Renal cortex interstitium (tissue), 11 donors: ENCODE measurements around the gene CAPN15. TPM values are rescaled to one million over a fixed set of nuclear protein-coding genes. Genes with fewer than 3 reads are reported as not detected.

Experiments used
- DNase-seq, 11 donors: peaks; one replicate each; pipeline ENCODE4 v3.0.0-alpha.2; 2013; ENCODE audit warnings: low read depth in 9 of 11, low spot score in 4 of 11; ENCODE audit errors: extremely low read depth in 1 of 11
- polyA plus RNA-seq, 3 donors: library from polyadenylated mRNA; unstranded; fragments of 120-200 nt; gene quantifications; one replicate each; pipeline ENCODE4 v1.2.1, GENCODE V29; 2013; ENCODE audit not compliant: insufficient read length in 3 of 3

CAPN15 gene
- polyA plus RNA-seq, 3 donors = 23.2 to 37.7 (median 35.0) TPM

DNA sequence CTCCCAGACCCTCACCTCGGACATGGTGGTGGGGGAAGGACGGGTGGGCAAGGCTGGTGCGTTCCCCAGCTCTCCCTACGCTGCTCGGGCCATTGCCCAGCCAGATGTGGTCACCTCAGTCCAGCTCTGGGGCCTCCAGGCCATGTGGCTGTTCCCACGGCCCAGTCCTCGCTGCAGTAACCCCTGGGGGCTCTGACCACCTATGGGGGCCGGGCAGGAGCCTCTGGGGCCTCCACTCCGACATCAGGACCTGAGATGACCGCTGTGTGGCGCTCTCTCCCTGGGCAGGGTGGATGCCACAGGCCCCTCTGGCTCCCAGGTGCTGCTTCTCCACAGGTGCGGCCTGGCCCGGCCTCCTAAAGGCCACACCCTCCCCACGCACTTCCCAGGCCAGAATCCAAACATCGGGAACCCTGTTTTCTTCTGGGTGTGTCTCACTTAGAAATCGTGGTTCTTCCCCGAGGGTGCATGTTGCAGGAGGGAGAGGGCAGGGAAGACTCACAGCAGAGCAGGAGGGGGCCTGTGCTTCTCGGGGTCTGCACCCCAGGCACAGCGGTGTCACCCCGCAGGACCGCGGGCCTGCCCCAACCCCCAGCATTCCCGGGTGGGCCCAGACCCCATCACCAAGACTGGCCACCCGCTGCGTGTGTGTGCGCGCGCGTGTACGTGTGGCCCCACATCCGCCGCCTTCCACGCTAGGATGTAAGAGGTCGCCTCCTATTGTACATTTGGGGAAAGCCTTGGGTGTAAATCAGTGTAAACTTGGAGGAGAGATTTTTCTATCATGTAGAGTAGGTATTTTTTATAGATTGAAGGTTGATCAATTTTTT is 5.9 kb upstream of the CAPN15 start:
- DNase-seq = no peak

DNA sequence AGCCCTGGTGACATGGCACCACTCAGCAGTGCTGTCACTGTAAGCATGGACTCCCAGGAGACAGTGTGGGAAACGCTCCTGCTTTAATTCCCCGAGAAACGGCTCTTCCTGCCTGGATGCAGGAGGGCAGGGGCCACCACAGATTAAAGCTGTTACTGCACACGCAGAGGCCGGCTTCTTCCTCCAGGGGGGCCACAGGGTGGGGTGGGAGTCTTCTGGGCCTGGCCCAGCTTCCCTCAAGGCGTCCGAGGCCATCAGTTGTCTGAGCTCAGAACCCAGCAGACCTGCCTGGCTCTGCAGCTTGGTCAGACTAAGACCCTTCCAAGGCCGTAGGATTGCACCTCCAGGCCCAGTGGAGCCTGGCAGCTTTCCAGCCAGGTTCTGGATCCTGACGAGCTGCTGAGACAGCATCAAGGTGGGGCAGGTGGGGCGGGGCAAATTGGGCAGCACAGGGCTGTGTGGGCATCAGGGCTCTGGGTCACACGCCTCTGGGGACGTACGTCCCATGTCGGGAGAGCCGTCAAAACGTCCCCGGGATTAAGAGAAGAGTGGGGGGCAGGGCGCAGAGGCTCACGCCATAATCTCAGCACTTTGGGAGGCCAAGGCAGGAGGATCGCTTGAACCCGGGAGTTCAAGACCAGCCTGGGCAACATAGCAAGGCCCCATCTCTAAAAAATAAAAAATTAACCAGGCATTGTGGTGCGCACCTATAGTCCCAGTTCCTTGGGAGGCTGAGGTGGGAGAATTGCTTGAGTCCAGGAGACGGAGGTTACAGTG is 5.0 kb upstream of the CAPN15 start:
- no peak for DNase-seq

DNA sequence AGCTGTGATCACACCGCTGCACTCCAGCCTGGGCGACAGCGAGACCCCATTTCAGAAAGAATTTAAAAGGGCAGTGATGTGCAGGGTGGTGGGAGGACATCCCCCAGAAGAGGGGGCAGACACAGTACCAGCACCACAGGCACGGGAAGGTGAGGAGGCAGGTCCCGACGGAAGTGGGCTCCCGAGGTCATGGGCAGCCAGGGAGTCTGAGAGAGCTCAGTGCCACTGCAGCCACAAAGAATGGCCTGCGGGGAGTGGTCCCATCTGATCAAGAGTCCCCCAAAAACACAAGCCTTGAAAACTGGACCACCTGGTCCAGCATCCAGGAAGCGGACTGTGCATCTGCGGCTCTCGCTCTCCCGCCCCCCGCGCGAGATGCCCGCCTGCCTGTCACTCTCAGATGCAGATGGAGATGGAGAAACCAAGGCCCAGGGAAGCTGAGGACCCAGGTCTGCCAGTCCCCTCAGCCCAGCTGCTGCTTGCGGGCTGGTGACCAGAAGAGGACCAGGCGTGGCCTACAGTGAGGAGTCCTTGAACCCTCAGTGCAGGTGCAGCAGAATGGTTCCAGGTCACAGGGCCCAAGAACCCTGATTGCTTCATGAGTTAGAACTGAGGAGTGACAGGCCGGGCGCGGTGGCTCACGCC is 4.3 kb upstream of the CAPN15 start:
- DNase-seq = no peak

GRCh38 chr16:524274-525040 is 3.1 kb upstream of the CAPN15 start:
- no peak for DNase-seq

DNA sequence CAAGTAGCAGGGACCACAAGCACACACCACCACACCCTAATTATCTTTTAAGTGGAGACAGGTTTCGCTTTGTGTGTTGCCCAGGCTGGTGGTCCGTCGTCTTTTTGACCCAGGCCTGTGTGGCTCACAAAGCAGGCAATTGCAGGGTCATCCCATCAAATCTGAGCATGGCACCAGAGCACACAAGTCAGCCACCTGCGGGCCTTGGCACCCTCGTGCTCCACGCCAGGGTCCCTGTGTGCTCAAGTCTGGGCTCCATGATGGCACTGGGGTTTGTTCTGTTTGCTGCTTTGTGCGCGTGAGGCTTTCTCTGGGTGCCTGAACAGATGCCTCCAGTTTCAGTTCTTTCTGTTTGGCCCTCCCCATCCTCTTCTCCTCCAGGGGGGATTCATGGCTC is 2.4 kb upstream of the CAPN15 start:
- no peak for DNase-seq

GRCh38 chr16:525520-526180 is 1.9 kb upstream of the CAPN15 start:
- DNase-seq = no peak

GRCh38 chr16:526181-527014 is 1.1 kb upstream of the CAPN15 start:
- peak in 3 of 11 donors; percentile 41 to 51 (median 44) for DNase-seq

DNA sequence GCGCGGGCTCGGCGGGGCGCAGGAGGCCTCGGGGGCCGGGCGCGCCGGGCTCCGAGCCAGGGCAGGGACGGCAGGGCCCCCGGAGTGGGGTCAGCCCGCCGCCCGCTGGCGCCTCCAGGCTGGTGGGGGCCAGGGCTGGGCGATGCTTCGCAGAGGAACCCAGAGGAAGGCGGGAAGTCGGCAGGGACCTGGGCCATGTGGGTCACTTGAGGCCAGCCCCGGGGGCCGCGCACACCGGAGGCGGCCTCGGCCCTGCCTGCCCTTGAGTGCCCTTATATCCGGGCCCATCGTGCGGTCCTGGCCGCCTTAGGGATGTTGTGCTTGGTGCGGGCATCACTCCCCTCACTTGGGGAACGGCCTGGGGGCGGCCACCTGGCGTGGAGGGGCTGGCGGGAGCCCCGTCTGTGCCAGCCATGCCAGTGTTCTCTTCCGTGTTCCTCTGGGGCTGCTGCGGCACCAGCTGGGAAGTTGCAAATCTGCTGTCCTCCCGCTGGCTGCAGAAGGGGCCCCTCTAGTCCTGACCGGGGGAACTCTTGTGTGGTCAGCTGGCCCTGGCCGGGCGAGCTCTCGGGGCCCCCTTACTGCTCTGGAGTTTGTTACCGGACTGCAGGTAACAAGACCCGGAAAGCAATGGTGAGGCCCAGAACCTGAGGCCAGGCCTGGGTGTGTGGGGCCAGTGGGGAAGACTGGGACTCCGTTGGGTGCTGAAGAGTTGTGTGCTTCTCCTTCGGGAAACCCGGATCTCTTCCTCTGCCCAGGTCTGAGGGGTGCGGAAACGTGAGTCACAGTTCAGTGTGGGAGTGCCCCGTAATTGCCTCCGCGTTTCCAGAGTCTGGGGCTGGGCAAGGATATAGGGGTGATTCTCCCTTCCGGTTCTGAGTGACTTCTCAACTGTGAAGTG is 849 bp downstream of the CAPN15 start:
- DNase-seq = no peak

DNA sequence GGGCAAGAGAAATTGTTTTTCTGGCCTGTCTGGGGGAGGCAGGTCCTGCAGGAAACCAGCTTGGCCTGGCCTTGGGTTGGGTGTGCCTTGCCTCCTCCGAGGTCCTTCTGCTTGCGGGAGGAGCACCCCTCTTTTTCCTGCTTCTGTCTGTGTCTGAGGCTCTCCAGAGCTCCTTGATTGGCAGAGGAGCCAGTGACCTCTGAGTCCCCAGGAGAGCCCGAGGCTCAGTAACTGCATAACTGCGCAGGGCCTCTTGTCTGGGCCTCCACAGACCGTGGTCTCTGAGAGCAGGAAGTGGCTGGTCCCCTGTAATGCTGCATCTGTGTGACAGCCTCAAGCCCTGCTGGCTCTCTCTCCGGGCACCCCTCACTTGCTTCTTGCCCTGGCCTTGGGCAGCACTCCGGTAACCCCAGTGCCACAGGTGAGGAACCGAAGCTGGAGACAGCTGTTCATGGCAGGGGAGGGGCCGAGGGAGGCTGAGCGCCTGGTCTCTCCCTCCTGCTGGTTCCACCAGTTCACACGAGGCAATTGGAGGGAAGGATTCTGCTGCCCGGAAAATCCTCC is 1.6 kb downstream of the CAPN15 start:
- no peak for DNase-seq

DNA sequence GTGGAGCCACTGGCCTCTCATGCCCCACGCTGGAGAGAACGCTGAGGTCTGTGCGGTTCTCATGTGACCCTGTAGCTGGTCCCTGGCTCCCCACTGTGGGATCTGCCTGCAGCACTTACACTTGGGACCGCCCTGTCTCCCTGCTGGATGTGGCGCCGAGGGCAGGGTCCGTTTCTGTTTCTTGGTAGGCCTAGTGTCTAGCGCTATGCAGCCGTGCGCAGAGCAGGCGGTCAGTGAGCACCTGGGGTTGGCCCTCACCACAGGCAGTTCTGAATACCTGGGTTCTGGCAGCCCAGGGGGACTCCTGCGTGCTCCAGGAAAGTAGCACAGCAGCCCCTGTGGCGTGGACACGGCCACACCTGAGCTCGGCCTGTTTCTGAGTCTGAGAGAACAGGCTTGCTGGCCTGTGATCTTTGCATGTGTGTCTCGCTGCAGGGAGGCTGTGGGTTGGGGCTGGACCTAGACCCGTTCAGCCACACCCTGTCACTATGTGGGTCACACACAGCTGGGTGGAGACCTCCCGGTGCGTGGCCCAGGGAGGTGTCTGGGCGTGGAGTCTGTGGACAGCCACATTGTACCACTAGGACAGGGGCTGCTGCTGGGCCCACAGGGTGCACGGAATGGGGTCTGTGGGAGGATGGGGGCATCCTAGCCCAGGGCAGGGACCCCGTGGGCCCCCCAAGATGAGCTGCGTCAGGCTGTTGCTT is 2.8 kb downstream of the CAPN15 start:
- no peak for DNase-seq

GRCh38 chr16:531494-532125 is 4.1 kb downstream of the CAPN15 start:
- DNase-seq = no peak

GRCh38 chr16:533391-534123 is 6.0 kb downstream of the CAPN15 start:
- DNase-seq = no peak

DNA sequence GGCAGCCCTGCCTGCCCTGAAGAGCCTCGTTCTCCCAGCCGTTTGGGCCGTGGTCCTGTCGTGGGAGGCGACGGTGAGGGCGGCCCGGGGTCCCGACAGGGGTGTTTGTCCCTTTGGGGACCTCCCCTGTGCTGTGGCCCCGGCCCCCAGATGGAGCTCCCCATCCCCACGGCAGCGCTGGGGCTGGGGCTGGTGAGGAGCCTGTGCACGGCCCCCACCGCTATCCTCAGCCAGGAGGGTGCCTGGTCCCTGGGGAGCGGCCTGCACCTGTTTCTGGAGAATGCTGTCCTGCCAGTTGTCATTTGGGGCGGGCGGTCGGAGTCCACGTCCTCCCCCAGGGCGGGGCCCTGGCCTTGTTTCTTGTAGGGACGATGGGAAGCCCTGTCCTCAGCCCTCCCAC is 6.6 kb downstream of the CAPN15 start:
- no peak for DNase-seq

DNA sequence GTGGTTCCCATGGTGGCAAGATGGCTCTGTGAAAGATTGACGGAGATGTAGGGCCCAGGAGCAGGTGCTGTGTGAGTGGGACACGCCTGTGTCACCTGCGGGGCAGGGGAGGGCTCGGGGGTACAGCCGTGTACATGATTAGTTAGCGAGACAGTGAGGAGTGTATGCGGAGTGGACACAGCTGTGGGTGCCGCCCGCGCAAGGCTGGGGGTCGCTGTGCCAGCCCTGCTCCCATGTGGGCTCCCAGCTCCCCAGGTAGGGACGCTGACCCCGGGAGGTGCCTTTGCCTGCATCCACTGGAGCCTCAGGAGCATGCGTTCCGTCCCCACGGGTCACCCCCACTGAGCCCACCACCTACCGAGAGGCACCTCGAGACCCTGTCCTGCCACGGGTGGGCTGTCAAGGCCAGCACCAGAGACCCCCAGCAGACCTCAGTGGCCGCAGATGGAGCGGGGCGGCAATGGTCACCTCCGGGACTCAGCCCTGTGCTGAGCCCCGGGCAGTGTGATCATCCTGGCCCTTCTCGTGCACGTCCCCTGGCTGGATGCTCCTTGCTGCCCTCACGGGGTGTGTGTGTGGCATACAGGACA is 7.4 kb downstream of the CAPN15 start:
- no peak for DNase-seq
